H1 (cell line): Measurements from ENCODE around the gene RAB34. TPM values are rescaled to one million over a fixed set of nuclear protein-coding genes. Genes with fewer than 3 reads are reported as not detected.
A peak's percentile ranks its signal among the peaks of the same experiment; 100 is the strongest.

Source experiments
- ATF2 ChIP-seq: IDR thresholded peaks from 2 replicates; pipeline ENCODE4 v1.6.1; 2012; ENCODE audit warnings: low read length, inconsistent platforms
- BACH1 ChIP-seq: IDR thresholded peaks from 2 replicates; pipeline ENCODE4 v1.6.1; 2012; ENCODE audit warnings: low read length, improper control_type of control experiment
- BRCA1 ChIP-seq: IDR thresholded peaks from 2 replicates; pipeline ENCODE4 v1.6.1; 2012; ENCODE audit warnings: low read depth, low read length, improper control_type of control experiment
- CEBPB ChIP-seq: IDR thresholded peaks from 2 replicates; pipeline ENCODE4 v1.6.1; 2012; ENCODE audit warnings: low read depth, low read length
- CHD2 ChIP-seq: IDR thresholded peaks from 2 replicates; pipeline ENCODE4 v1.6.1; 2012; ENCODE audit warnings: low read length, improper control_type of control experiment
- CREB1 ChIP-seq: IDR thresholded peaks from 2 replicates; pipeline ENCODE4 v1.6.1; 2012; ENCODE audit warnings: inconsistent platforms
- CTBP2 ChIP-seq: IDR thresholded peaks from 2 replicates; pipeline ENCODE4 v1.7.0; 2011; ENCODE audit warnings: borderline replicate concordance, mild to moderate bottlenecking, moderate library complexity, mixed read lengths, low read length; ENCODE audit not compliant: insufficient read depth, insufficient read length
- EGR1 ChIP-seq: IDR thresholded peaks from 2 replicates; pipeline ENCODE4 v1.6.1; 2011; ENCODE audit warnings: low read depth, low read length, borderline replicate concordance
- FOSL1 ChIP-seq: IDR thresholded peaks from 2 replicates; pipeline ENCODE4 v1.6.1; 2011; ENCODE audit warnings: mild to moderate bottlenecking, low read depth, low read length, moderate library complexity; ENCODE audit not compliant: insufficient read depth
- GABPA ChIP-seq: IDR thresholded peaks from 2 replicates; pipeline ENCODE4 v1.6.1; 2011; ENCODE audit warnings: mild to moderate bottlenecking, low read length, moderate library complexity, borderline replicate concordance; ENCODE audit not compliant: insufficient read depth
- HDAC2 ChIP-seq, 2 experiments: fragments of 300-600 bp in 1 of 2; sonication (generic) in 1 of 2; IDR thresholded peaks; 2 replicates each; pipeline ENCODE4 v1.6.1; 2011 to 2012; ENCODE audit warnings: low read depth in 2 of 2, low read length in 2 of 2, mild to moderate bottlenecking in 2 of 2, moderate library complexity in 2 of 2, borderline replicate concordance in 1 of 2, inconsistent platforms in 1 of 2
- JUN ChIP-seq: IDR thresholded peaks from 2 replicates; pipeline ENCODE4 v1.6.1; 2011; ENCODE audit warnings: low read depth, mild to moderate bottlenecking, improper control_type of control experiment, low read length
- KDM5A ChIP-seq: fragments of 200-600 bp; IDR thresholded peaks from 2 replicates; pipeline ENCODE4 v1.7.1; 2012; ENCODE audit warnings: mild to moderate bottlenecking, low read length, inconsistent platforms, mixed read lengths
- NANOG ChIP-seq: IDR thresholded peaks from 2 replicates; pipeline ENCODE4 v1.6.1; 2011; ENCODE audit warnings: low read length, low read depth, mild to moderate bottlenecking, inconsistent platforms; ENCODE audit not compliant: insufficient read depth, poor library complexity, severe bottlenecking
- PHF8 ChIP-seq: fragments of 200-600 bp; sonication (generic); conservative IDR thresholded peaks from 2 replicates; pipeline ENCODE4 v1.7.1; 2012; ENCODE audit warnings: low read depth, mild to moderate bottlenecking, inconsistent platforms, low read length, moderate library complexity
- RAD21 ChIP-seq, 2 experiments: IDR thresholded peaks in 1 of 2; conservative IDR thresholded peaks in 1 of 2; 2 replicates each; pipeline ENCODE4 v1.6.1; 2011; ENCODE audit warnings: low read depth in 2 of 2, low read length in 2 of 2, improper control_type of control experiment in 1 of 2, inconsistent platforms in 1 of 2, mild to moderate bottlenecking in 1 of 2, moderate library complexity in 1 of 2
- RFX5 ChIP-seq: IDR thresholded peaks from 2 replicates; pipeline ENCODE4 v1.6.1; 2011; ENCODE audit warnings: low read depth, low read length, improper control_type of control experiment, borderline replicate concordance
- SUZ12 ChIP-seq: fragments of 200-600 bp; sonication (generic); IDR thresholded peaks from 2 replicates; pipeline ENCODE4 v1.6.1; 2012; ENCODE audit warnings: mild to moderate bottlenecking, inconsistent platforms, low read length, moderate library complexity, mixed read lengths
- TAF1 ChIP-seq: IDR thresholded peaks from 2 replicates; pipeline ENCODE4 v1.6.1; 2011; ENCODE audit warnings: mild to moderate bottlenecking, low read depth, low read length
- YY1 ChIP-seq: IDR thresholded peaks from 2 replicates; pipeline ENCODE4 v1.6.1; 2011; ENCODE audit warnings: low read depth, mild to moderate bottlenecking, low read length
- ZNF274 ChIP-seq: IDR thresholded peaks from 2 replicates; pipeline ENCODE4 v1.7.0; 2012; ENCODE audit warnings: low read length, borderline replicate concordance; ENCODE audit errors: extremely low read depth
- polyA plus RNA-seq, 7 experiments: library from polyadenylated mRNA; depleted of rRNA in 3 of 7; stranded (reverse) in 5 of 7; unstranded in 2 of 7; fragments of >200 nt in 5 of 7; fragments of 200-250 nt in 2 of 7; gene quantifications; 1 replicate in 5 of 7; 2 replicates in 1 of 7; 4 replicates in 1 of 7; pipeline versions ENCODE4 v1.2.1 to v1.2.3, GENCODE V29; 2011 to 2013; ENCODE audit warnings: missing spikeins in 2 of 7, mixed read lengths in 2 of 7
- total RNA-seq: library from RNA; stranded (reverse); fragmentation: NEBNext Ultra II Directional; extraction: Animal tissue kit (Norgen Biotek cat#: 25700); gene quantifications from 2 replicates; pipeline ENCODE4 v1.2.1, GENCODE V29; 2021

The RAB34 gene
- total and polyA plus RNA-seq, 2 of the 8 experiments (the other 6 are each of a cell fraction or from before 2014, with no cell fraction given), result 237 to 305 TPM

GRCh38 chr17:28744104-28744971 lies 26.7 kb upstream of the RAB34 start (continued):
- TF ChIP-seq FOSL1 (no peak), ZNF274 (no peak), HDAC2 (IDR thresholded peaks at IDR 0.05; ENCODE audit: borderline replicate concordance in 1 of 2, low read depth in 2 of 2, low read length in 2 of 2) (peak in 1 of 2 experiments; percentile 31; a peak in 1 of 4 replicates), BACH1 (peak; percentile 40; the same call in 1 of the 2 replicates), GABPA (no peak), JUN (0 out of 2 replicates have a peak, but pooled peaks have one; percentile 32), CHD2 (peak; percentile 38; the same call in 1 of the 2 replicates), CREB1 (peak; percentile 97), NANOG (no peak), CTBP2 (no peak), YY1 (0 out of 2 replicates have a peak, but pooled peaks have one; percentile 1), SUZ12 (no peak), RAD21 (IDR thresholded peaks at IDR 0.05 in 1 of 2, conservative IDR thresholded peaks at IDR 0.05 in 1 of 2; ENCODE audit: low read depth in 2 of 2, low read length in 2 of 2) (no peak), BRCA1 (0 out of 2 replicates have a peak, but pooled peaks have one; percentile 12), TAF1 (peak; percentile 66), CEBPB (no peak), RFX5 (no peak; the same call in 1 of the 2 replicates), KDM5A (no peak), EGR1 (no peak), ATF2 (peak; percentile 55; the same call in 1 of the 2 replicates), PHF8 (peak; percentile 90)
